PFSK-1 (cell line): ENCODE data around the gene USP9Y.

ENCODE experiments used
- FOXP2 ChIP-seq: optimal IDR thresholded peaks from 2 replicates; pipeline ENCODE3; 2011; ENCODE audit warnings: borderline replicate concordance, control low read depth, inconsistent platforms; ENCODE audit not compliant: insufficient read depth; ENCODE audit errors: extremely low read length, extremely low read depth
- POLR2AphosphoS5 ChIP-seq: IDR thresholded peaks from 2 replicates; pipeline ENCODE4 v1.6.1; 2012; ENCODE audit warnings: low read depth, mild to moderate bottlenecking, control low read depth, low read length, moderate library complexity
- SIN3A ChIP-seq: IDR thresholded peaks from 2 replicates; pipeline ENCODE4 v1.6.1; 2012; ENCODE audit warnings: mild to moderate bottlenecking, low read length, moderate library complexity, borderline replicate concordance; ENCODE audit not compliant: insufficient read depth

DNA sequence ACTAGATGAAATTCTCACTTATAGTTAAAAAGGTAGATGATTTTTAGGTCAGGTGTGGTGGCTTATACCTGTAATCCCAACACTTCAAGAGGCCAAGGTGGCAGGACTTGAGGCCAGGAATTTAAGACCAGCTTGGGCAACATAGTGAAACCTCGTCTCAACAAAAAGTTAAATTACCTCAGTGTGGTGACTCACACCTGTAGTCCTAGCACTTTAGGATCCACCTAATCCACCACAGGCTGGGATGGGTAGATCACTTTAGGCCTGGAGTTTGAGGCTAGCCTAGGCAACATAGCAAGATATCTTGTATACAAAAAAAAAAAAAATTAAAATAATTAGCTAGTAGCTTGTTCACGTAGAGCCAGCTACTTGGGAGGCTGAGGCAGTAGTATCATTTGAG is 140.3 kb downstream of the USP9Y start:
- TF ChIP-seq POLR2AphosphoS5 (no peak), SIN3A (no peak), FOXP2 (no peak)
